Activated CD4-positive, alpha-beta T cell treated with anti-CD3 and anti-CD28 coated beads, Interleukin-2, amount 10 ng/mL, durations not matched to agents 24 days and 14 days (primary cell): ENCODE results near the gene TMEM138. TPM values are rescaled to one million over a fixed set of nuclear protein-coding genes. Genes with fewer than 3 reads are reported as not detected.
A peak's percentile ranks its signal among the peaks of the same experiment; 100 is the strongest.

ENCODE experiments used
- DNase-seq: peaks from one replicate; pipeline ENCODE4 v3.0.0; 2022
- H3K27ac Mint-ChIP-seq: one replicate; pipeline ENCODE4 v1.8.0; 2022; ENCODE audit warnings: mild to moderate bottlenecking, mixed read lengths
- H3K27me3 Mint-ChIP-seq: one replicate; pipeline ENCODE4 v1.8.0; 2022; ENCODE audit warnings: mixed read lengths
- H3K36me3 Mint-ChIP-seq: one replicate; pipeline ENCODE4 v1.8.0; 2022; ENCODE audit warnings: low read depth, mild to moderate bottlenecking, mixed read lengths
- H3K4me1 Mint-ChIP-seq: one replicate; pipeline ENCODE4 v1.8.0; 2021; ENCODE audit warnings: mixed read lengths
- H3K4me3 Mint-ChIP-seq: one replicate; pipeline ENCODE4 v1.8.0; 2022; ENCODE audit warnings: mild to moderate bottlenecking, moderate library complexity, mixed read lengths
- H3K9me3 Mint-ChIP-seq: one replicate; pipeline ENCODE4 v1.8.0; 2021; ENCODE audit warnings: mixed read lengths
- intact Hi-C: fragments of 100-400 bp; cut with micrococcal nuclease; formaldehyde crosslinking; loops from one replicate; pipeline ENCODE4 v1.15.1; 2023
- total RNA-seq: library from RNA; stranded (reverse); gene quantifications from 2 replicates; pipeline ENCODE4 v1.2.3, GENCODE V29; 2022

The TMEM138 gene
- total RNA-seq = 65.2 and 69.9 TPM in 2 replicates

DNA sequence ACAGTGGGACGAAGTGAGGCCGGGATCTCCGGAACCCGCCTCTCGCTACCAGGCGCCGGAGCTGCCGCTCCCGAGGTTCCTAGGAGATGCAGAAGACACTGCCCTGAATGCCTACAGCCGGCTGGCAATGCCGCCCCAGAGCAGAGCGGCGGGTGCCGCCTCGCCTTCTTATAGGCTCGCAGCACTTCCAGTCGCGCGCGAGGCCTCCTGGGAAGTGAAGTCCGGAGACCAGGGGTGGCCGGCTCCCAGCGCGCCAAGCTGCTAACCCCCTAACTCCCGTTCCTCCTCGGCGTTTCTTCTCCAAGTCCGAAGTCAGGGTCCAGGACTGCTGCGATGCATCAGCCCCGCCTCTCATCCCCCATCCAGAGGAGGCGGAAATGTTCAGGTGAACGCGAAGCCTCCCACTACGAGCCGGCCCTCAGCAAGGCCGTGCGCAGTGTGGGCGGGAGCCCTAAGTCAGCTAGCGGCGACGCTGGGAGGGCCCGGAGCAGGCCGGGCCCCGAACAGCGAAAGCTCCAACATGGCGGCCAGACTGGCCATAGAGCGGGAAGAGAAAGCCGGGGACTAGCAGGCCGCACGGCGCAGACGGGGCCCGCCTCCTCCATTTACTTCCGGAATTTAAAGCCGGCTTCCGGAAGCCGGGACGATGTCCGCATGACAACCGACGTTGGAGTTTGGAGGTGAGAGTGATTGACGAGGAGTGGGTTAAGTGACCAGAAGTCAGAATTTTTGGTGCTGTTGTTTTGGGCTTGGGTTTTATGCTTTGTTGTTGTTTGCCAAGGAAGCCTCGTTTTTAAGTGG lies at the start of gene TMEM138, which contains the start of gene CYB561A3:
Gene TMEM138, plus strand, starts transcription at position 634 of the 801 bp plus-strand sequence. CDS start 2,017 bp downstream, outside the sequence.
Gene CYB561A3, minus strand, starts transcription at position 142 of the 801 bp plus-strand sequence. CDS start 5,169 bp downstream, outside the sequence.
- peak within 1 kb of the TSS; percentile 96 for H3K4me3 Mint-ChIP-seq
- H3K9me3 Mint-ChIP-seq = no peaks in the 10 kb centered on the region
- intact Hi-C loops = loop anchor here (1.0 to 10.0 kb wide), 6 partner anchors 23 to 433 kb away; partner anchors contain the start of genes CPSF7, DDB1, FEN1 and TKFC
- no peaks in the 10 kb centered on the region for H3K27me3 Mint-ChIP-seq
- peak within 1 kb of the TSS; percentile 95 for H3K27ac Mint-ChIP-seq
- peaks cover 26% of the 10 kb centered on the region for H3K4me1 Mint-ChIP-seq
- peaks cover 24% of the 10 kb centered on the region for H3K36me3 Mint-ChIP-seq
- DNase-seq = peak; percentile 97

DNA sequence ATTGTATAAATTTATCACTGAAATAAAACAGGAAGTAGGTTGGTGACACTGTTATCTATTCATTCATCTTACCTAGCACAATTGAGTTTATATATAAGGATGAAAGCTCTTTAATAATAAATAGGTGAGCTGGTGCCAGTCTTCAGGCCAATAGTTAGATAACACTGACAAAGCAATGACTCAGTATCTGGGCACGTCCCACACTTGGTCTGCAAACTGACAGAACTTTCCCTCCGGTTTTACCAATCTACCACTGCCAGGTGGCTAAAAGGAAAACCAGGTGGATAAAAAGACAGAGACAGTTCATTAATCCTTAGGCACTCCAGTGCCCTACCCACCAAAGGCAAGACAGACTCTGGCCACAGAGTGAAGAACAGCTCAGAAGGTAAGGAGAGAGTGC lies 46.9 kb upstream of the TMEM138 start:
- intact Hi-C loops = no loop called here
- no peak overlapping the region for H3K4me3 Mint-ChIP-seq
- no peak for DNase-seq
- H3K36me3 Mint-ChIP-seq = peaks cover 55% of the 10 kb centered on the region
- no peaks in the 10 kb centered on the region for H3K27me3 Mint-ChIP-seq
- H3K4me1 Mint-ChIP-seq = no peaks in the 10 kb centered on the region
- H3K9me3 Mint-ChIP-seq = no peaks in the 10 kb centered on the region
- no peak overlapping the region for H3K27ac Mint-ChIP-seq

DNA sequence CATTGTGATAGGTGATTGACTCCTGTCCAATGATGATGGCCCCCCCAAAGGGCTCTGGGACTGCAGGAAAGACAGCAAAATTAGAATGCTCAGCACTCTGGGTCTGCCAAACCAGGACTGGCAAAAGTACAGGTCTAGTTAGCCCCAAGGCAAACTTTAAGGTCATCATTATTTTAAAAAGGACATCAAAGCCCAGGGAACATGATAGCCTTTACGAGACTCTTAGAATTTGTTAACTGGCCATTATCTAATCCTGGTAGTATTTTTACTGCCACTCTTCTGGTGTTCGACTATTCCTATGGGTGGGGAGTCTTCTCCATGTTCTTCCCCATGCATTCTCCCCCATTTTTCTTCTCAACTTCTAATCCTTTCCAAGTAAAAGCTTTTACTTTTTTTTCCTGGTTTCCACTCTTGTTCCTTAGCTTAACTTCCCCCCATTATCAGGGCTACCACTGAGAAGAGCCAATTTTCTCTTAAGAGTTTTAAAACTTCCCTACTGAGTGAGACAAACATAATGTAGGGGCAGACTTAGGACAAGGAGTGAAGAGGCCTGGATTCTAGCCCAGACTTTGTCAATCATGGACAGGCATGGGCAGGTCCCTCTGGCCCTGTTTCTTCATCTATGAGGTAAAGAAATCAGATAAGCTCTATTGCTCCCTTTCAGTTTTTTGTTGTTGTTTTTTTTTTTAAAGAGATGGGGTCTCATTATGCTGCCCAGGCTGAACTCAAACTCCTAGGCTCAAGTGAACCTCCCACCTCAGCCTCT lies 36.3 kb upstream of the TMEM138 start:
- peaks cover 72% of the 10 kb centered on the region for H3K36me3 Mint-ChIP-seq
- no peak overlapping the region for H3K4me3 Mint-ChIP-seq
- H3K27me3 Mint-ChIP-seq = no peaks in the 10 kb centered on the region
- H3K9me3 Mint-ChIP-seq = no peaks in the 10 kb centered on the region
- no peak for DNase-seq
- peaks cover 23% of the 10 kb centered on the region for H3K4me1 Mint-ChIP-seq
- intact Hi-C loops = no loop called here
- no peak overlapping the region for H3K27ac Mint-ChIP-seq

DNA sequence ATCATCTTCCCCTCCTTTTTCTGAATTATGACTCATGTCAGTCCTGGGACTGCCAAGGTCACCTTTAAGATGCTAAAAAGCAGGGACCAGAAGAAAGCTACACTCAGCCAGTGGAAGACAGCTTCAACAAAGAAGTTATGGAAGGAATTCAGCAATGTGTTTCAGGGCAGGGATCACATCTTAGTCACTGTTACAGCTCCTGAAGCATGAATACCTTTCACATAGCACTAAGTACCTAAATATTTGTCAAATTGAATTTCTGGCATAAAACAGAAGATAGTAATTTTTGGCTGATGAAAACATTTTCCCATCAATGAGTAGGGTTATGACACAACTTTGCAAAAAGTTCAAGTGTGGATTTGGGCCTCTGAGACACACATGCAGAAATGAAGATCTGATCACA lies 34.5 kb upstream of the TMEM138 start:
- Mint-ChIP-seq H3K4me1 (peaks cover 37% of the 10 kb centered on the region), H3K27ac (peak overlapping the region; percentile 55), H3K27me3 (no peaks in the 10 kb centered on the region), H3K36me3 (peaks cover 76% of the 10 kb centered on the region), H3K4me3 (no peak overlapping the region), H3K9me3 (no peaks in the 10 kb centered on the region)
- no peak for DNase-seq
- intact Hi-C loops = no loop called here

DNA sequence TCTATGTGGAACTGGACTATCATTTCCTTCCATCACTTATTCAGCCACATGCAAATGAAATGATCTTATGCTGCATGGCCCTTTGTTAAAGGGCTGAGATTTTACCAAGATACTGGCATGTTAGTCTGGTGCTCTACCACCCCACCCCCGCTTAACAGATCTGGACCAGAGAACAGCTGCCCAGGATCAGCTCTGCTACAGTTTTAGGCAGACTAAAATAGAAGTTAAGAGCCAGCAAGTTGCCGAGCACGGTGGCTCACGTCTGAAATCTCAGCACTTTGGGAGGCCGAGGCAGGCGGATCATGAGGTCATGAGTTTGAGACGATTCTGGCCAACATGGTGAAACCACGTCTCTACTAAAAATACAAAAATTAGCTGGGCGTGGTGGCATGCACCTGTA lies 33.8 kb upstream of the TMEM138 start:
- Mint-ChIP-seq H3K4me3 (no peak overlapping the region), H3K27me3 (no peaks in the 10 kb centered on the region), H3K4me1 (peaks cover 39% of the 10 kb centered on the region), H3K27ac (peak overlapping the region; percentile 24), H3K9me3 (no peaks in the 10 kb centered on the region), H3K36me3 (peaks cover 73% of the 10 kb centered on the region)
- intact Hi-C loops = no loop called here
- no peak for DNase-seq

GRCh38 chr11:61329871-61330270 lies 32.3 kb upstream of the TMEM138 start:
- peaks cover 64% of the 10 kb centered on the region for H3K36me3 Mint-ChIP-seq
- intact Hi-C loops = loop anchor here (5.0 kb wide), 1 partner anchor 488 kb away; the partner anchor contains the start of gene CCDC86
- DNase-seq = no peak
- peaks cover 49% of the 10 kb centered on the region for H3K4me1 Mint-ChIP-seq
- no peaks in the 10 kb centered on the region for H3K27me3 Mint-ChIP-seq
- no peaks in the 10 kb centered on the region for H3K9me3 Mint-ChIP-seq
- no peak overlapping the region for H3K27ac Mint-ChIP-seq
- H3K4me3 Mint-ChIP-seq = no peak overlapping the region

DNA sequence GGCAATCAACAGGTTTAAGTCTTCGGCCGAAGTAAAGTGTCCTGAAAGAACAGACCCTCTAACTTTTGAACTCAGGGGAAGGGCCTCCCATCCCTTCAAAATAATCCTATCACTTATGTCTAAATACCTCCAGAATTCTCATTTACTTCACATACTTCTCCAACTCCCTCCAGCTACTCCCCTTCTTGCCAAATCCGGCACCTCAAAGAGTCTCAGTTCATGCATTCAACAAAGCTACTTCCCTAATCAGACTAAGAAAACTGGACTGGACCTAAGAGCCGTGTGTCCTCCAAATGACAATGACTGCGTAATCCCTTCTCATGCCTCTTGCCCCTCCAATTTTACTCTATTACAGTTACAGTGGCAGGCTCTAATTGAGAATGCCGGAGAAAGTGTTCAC lies 30.5 kb upstream of the TMEM138 start:
- H3K27me3 Mint-ChIP-seq = no peaks in the 10 kb centered on the region
- H3K4me3 Mint-ChIP-seq = peak overlapping the region; percentile 97
- intact Hi-C loops = loop anchor here (5.0 kb wide), 1 partner anchor 489 kb away; the partner anchor contains the start of gene CCDC86
- H3K27ac Mint-ChIP-seq = peak overlapping the region; percentile 98
- H3K36me3 Mint-ChIP-seq = peaks cover 49% of the 10 kb centered on the region
- DNase-seq = no peak
- H3K9me3 Mint-ChIP-seq = no peaks in the 10 kb centered on the region
- peaks cover 56% of the 10 kb centered on the region for H3K4me1 Mint-ChIP-seq

DNA sequence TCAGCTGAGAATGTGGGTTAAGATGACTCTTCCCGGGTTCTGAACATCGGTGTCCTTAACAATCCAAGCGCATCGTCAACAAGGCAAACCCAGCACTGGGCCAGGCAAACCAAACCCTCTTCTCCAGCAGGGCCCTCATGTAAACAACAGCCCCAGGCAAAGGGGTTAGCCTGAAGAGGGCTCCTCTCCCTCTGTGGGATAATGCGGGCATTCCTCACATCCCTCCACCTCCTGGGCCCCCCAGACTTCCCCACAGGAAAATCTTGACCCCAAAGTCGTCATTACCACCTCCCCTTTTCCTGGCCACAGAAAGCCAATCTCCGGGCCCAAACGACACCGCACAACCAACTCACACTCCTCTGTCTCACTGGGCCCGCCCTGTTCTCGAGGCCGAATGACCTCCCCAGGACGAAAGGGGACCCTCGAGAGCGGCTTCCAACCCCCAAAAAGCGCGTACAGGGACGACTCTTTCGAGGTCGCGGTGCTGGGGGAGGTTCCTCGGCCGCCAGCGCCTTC lies 29.8 kb upstream of the TMEM138 start:
- H3K27ac Mint-ChIP-seq = peak overlapping the region; percentile 98
- H3K4me1 Mint-ChIP-seq = peaks cover 60% of the 10 kb centered on the region
- no peaks in the 10 kb centered on the region for H3K27me3 Mint-ChIP-seq
- H3K4me3 Mint-ChIP-seq = peak overlapping the region; percentile 97
- intact Hi-C loops = loop anchor here (5.0 kb wide), 1 partner anchor 490 kb away; the partner anchor contains the start of gene CCDC86
- H3K36me3 Mint-ChIP-seq = peaks cover 49% of the 10 kb centered on the region
- DNase-seq = peak; percentile 69
- no peaks in the 10 kb centered on the region for H3K9me3 Mint-ChIP-seq

DNA sequence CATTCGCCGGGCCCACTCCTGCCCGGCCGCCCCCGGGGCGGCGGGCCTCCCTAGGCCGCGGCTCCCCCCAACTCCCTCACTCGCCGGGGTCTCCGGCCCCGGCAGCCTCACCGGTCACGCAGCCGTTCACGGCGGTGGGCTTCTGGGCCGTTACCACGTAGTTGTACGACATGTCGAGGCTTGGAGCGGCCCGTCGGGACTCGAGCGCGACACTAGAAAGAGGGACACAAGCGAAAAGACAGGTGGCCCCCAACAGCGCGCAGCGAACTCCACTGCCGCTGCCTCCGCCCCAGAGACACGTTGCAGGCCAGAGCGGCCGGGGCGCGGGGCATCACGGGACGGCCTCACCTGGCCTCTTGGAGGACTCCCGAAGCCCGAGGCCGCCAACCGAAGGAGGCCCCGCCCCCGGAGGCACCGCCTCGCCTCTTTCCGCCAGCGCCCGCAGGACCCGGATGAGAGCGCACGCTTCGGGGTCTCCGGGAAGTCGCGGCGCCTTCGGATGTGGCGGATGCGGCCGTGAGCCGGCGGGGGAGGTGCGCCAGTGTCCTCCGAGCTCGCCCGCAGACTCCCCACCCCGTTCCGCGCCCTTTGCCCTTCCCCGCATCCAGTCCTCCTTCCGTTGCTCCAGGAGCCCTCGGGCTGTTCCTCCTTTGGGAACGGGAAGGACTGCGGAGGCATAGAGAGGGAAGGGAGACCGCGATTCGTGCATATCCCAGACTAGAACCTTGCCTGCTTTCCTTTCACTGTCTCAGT lies 29.2 kb upstream of the TMEM138 start, which contains the start of the genes DDB1 and TKFC:
Gene DDB1, minus strand, starts transcription at position 309 of the 753 bp plus-strand sequence. Its CDS starts 137 bp downstream, at position 172.
Gene TKFC, plus strand, starts transcription at position 432 of the 753 bp plus-strand sequence. CDS start 1,501 bp downstream, outside the sequence.
- peaks cover 56% of the 10 kb centered on the region for H3K4me1 Mint-ChIP-seq
- peak; percentile 100 for DNase-seq
- intact Hi-C loops = loop anchor here (1.0 to 5.0 kb wide), 5 partner anchors 29 to 491 kb away; partner anchors contain the start of genes CCDC86, CPSF7, PRPF19 and TMEM138
- no peaks in the 10 kb centered on the region for H3K27me3 Mint-ChIP-seq
- H3K4me3 Mint-ChIP-seq = peak within 1 kb of the TSS; percentile 97
- no peaks in the 10 kb centered on the region for H3K9me3 Mint-ChIP-seq
- H3K36me3 Mint-ChIP-seq = peaks cover 43% of the 10 kb centered on the region
- peak within 1 kb of the TSS; percentile 98 for H3K27ac Mint-ChIP-seq

- Mint-ChIP-seq H3K4me1 (peaks cover 52% of the 10 kb centered on the region), H3K27me3 (no peaks in the 10 kb centered on the region), H3K9me3 (no peaks in the 10 kb centered on the region), H3K36me3 (peaks cover 37% of the 10 kb centered on the region), H3K27ac (peak overlapping the region; percentile 98), H3K4me3 (peak overlapping the region; percentile 97)
- intact Hi-C loops = loop anchor here (1.0 to 5.0 kb wide), 5 partner anchors 29 to 491 kb away; partner anchors contain the start of genes CCDC86, CPSF7, PRPF19 and TMEM138
- DNase-seq = no peak
Observed at GRCh38 chr11:61333550-61334433, 28.4 kb upstream of the TMEM138 start.

DNA sequence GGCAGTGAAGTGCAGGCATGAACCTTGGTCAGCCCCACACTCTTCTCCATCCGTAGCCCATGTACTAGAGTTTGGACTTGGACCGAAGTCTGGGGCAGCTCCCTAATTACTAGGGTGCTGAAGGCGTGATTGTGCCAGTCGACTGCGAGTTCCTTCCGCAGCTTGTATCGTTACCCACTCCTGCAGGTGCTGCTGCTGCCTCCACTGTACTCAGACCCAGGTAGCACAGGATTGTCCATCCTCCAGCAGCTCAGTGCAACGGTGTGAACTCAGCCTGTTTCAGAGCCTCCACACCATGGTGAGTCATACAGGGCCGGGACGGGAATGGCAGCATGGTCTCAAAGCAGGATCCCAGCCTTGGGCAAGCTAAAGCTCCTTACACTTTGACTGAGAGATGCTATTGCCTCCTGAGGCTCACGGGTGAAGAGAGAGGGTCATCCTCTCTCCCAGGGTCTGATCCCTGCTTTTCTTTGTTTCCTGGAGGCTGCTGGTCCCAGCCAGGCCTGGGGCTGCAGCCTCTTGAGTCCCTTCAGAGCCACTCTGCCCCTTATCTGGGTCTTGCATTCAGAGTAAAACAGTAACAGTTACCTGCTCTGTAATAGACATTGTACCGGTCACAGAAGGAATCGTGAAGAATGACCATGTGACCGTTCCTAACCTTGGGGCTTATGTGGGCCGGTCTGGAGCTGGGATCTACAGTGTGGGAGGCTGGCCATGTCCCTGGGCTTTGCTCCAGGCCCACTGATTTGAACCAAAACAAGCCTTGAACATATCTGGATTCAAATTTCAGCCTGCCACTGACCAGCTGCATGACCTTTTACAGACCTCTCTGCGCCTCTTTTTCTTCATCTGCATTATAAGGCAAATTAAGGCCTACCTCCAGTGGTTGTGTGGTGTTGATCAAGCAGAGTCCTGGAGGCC lies 27.5 kb upstream of the TMEM138 start:
- no peaks in the 10 kb centered on the region for H3K9me3 Mint-ChIP-seq
- peak overlapping the region; percentile 97 for H3K4me3 Mint-ChIP-seq
- no peaks in the 10 kb centered on the region for H3K27me3 Mint-ChIP-seq
- intact Hi-C loops = loop anchor here (5.0 kb wide), 1 partner anchor 492 kb away; the partner anchor contains the start of gene CCDC86
- H3K36me3 Mint-ChIP-seq = peaks cover 33% of the 10 kb centered on the region
- peak; percentile 60 for DNase-seq
- peaks cover 46% of the 10 kb centered on the region for H3K4me1 Mint-ChIP-seq
- H3K27ac Mint-ChIP-seq = peak overlapping the region; percentile 98
